D721Med (cell line): ENCODE data around the gene TBC1D22A.

ENCODE experiments used
- DNase-seq: peaks from one replicate; pipeline ENCODE4 v3.0.0; 2011; ENCODE audit warnings: low spot score; ENCODE audit not compliant: insufficient read length
- FAIRE-seq: peaks from 2 replicates; lab custom pipeline; 2011; peaks lifted over from hg19 to GRCh38; lab: Jason Lieb, UNC
- CTCF ChIP-seq: IDR thresholded peaks from 2 replicates; pipeline ENCODE4 v1.5.1; 2012; ENCODE audit warnings: mild to moderate bottlenecking, control low read depth; ENCODE audit not compliant: insufficient read depth; ENCODE audit errors: missing control alignments

The TBC1D22A gene

GRCh38 chr22:46951350-46951749 lies 188.9 kb downstream of the TBC1D22A start:
- no peak for DNase-seq
- FAIRE-seq = no peak
- TF ChIP-seq CTCF = no peak

- no peak for DNase-seq
- no peak for TF ChIP-seq CTCF
- FAIRE-seq = no peak
These were observed 189.5 kb downstream of the TBC1D22A start for GRCh38 chr22:46951973-46952372.

- FAIRE-seq = no peak
- DNase-seq = no peak
- no peak for TF ChIP-seq CTCF
These were observed 191.7 kb downstream of the TBC1D22A start for GRCh38 chr22:46953968-46954765.

- no peak for TF ChIP-seq CTCF
- DNase-seq = no peak
- FAIRE-seq = no peak
These were observed 192.3 kb downstream of the TBC1D22A start for GRCh38 chr22:46954781-46955180.

- TF ChIP-seq CTCF = no peak
- FAIRE-seq (no peak), DNase-seq (no peak)
These were observed 194.2 kb downstream of the TBC1D22A start for GRCh38 chr22:46956498-46957215.

- TF ChIP-seq CTCF = no peak
- DNase-seq = no peak
- no peak for FAIRE-seq
These were observed 195.1 kb downstream of the TBC1D22A start for GRCh38 chr22:46957521-46957920.

- FAIRE-seq = no peak
- no peak for TF ChIP-seq CTCF
- DNase-seq = no peak
These were observed 195.7 kb downstream of the TBC1D22A start for GRCh38 chr22:46958191-46958590.
